MM.1S (cell line): Measurements from ENCODE around the gene PTPRN2.

ENCODE experiments used
- CTCF ChIP-seq: fragments of 300-600 bp; sonication (generic); IDR thresholded peaks from 2 replicates; pipeline ENCODE4 v1.5.1; 2016; ENCODE audit warnings: antibody characterized with exemption, low read length, mixed read lengths
- EZH2phosphoT487 ChIP-seq: fragments of 300-600 bp; sonication (generic); IDR thresholded peaks from 2 replicates; pipeline ENCODE4 v1.6.1; 2018; ENCODE audit warnings: antibody characterized with exemption, low read length

- TF ChIP-seq CTCF (no peak), EZH2phosphoT487 (no peak)
Observed at GRCh38 chr7:158484801-158485531, 102.7 kb downstream of the PTPRN2 start.
